SK-N-MC (cell line): Measurements from ENCODE around the gene ETFA.

Source experiments
- DNase-seq: peaks from one replicate; pipeline ENCODE4 v3.0.0-alpha.2; 2011; ENCODE audit warnings: low read depth, low spot score
- H3K27ac ChIP-seq: fragments of 200-600 bp; sonication (generic); 2 replicates; pipeline ENCODE4 v1.5.1; 2016; ENCODE audit warnings: mixed run types
- H3K36me3 ChIP-seq: fragments of 200-600 bp; sonication (generic); 2 replicates; pipeline ENCODE4 v1.6.1; 2017; ENCODE audit warnings: antibody characterized with exemption, low read length, mixed read lengths; ENCODE audit not compliant: insufficient read depth
- H3K4me3 ChIP-seq: fragments of 200-600 bp; sonication (generic); 2 replicates; pipeline ENCODE4 v1.5.1; 2016
- H3K9ac ChIP-seq: fragments of 200-600 bp; sonication (generic); 2 replicates; pipeline ENCODE4 v1.8.0; 2017; ENCODE audit warnings: mixed run types, mixed read lengths; ENCODE audit not compliant: insufficient read length
- H3K9me3 ChIP-seq: fragments of 200-600 bp; sonication (generic); 2 replicates; pipeline ENCODE4 v1.6.1; 2017; ENCODE audit warnings: low read depth, mild to moderate bottlenecking, antibody characterized with exemption, low read length, moderate library complexity, mixed read lengths
- EZH2 ChIP-seq: fragments of 200-600 bp; sonication (generic); IDR thresholded peaks from one replicate; pipeline ENCODE4 v1.6.1; 2017; ENCODE audit warnings: antibody characterized with exemption
- FOXP2 ChIP-seq: optimal IDR thresholded peaks from 2 replicates; pipeline ENCODE3; 2011; ENCODE audit warnings: mild to moderate bottlenecking, moderate library complexity; ENCODE audit not compliant: insufficient read depth; ENCODE audit errors: extremely low read length, control extremely low read depth
- POLR2AphosphoS5 ChIP-seq: IDR thresholded peaks from 2 replicates; pipeline ENCODE4 v1.6.1; 2012; ENCODE audit warnings: mild to moderate bottlenecking, low read depth, low read length, borderline replicate concordance

Gene ETFA

DNA sequence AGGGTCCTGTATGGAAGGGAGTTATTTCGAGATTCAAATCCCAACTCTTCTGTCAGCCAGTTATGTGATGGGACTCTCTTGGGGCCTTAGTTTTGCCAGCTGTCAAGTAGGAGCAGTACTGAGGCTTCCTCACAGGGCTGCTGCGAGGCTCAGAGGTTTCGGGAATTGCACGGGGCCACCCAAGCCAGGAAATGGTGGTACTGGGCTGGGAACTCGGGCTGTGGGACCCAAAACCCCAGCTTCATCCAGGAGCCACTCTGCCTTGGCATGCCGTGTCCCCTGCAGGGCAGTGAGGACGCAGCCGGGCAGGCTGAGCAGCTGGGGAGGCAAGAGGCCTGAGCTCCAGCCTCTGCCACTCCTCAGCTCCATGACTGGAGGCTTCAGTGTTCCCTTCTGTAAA lies 118.6 kb downstream of the ETFA start:
- TF ChIP-seq EZH2 (no peak), POLR2AphosphoS5 (no peak), FOXP2 (no peak)

DNA sequence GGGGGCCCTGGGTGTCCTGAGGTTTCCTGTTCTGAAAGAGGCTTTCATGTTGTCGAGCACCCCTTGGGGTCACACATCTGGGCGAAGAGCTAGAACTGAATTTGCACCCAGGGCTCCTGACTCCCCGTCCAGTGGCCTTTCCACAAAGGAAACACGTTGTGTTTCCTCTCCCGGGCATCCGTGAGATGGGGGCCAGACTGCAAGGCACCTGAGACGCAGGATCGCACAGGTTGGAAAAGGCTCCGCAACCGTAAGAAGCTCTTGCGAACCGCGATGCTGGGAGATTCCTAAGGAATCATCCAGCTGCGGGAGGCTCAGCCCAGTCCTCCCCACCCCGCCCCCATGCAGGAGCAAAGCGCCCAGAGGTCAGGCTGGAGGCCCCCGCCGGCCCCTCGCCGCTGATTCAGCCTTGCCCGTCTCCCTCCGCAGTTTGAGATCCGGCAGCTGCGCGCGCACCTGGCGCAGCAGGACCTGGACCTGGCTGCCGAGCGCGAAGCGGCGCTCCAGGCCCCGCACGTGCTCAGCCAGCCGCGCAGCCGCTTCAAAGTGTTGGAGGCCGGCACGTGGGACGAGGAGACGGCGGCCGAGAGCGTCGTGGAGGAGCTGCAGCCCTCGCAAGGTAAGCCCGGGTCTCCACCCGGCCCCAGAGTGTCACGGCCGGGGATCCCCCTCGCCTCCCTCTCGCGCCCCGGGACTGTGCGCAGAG lies 119.6 kb downstream of the ETFA start:
- no peak overlapping the region for H3K27ac ChIP-seq
- no peak for TF ChIP-seq FOXP2
- TF ChIP-seq EZH2: no peak
- no peak for TF ChIP-seq POLR2AphosphoS5
- no peak overlapping the region for H3K4me3 ChIP-seq
- H3K9ac ChIP-seq: no peak overlapping the region
- DNase-seq: no peak
- no peaks in the 10 kb centered on the region for H3K9me3 ChIP-seq
- H3K36me3 ChIP-seq: no peaks in the 10 kb centered on the region

More for the DNA sequence above, 118.6 kb downstream of the ETFA start:
- no peak for DNase-seq
- Histone ChIP-seq H3K4me3 (no peak overlapping the region), H3K27ac (no peak overlapping the region), H3K9me3 (no peaks in the 10 kb centered on the region), H3K36me3 (no peaks in the 10 kb centered on the region), H3K9ac (no peak overlapping the region)

GRCh38 chr15:76190751-76191538 lies 120.3 kb downstream of the ETFA start:
- Histone ChIP-seq H3K27ac (no peak overlapping the region), H3K36me3 (no peaks in the 10 kb centered on the region), H3K9me3 (no peaks in the 10 kb centered on the region), H3K4me3 (peak overlapping the region; percentile 72), H3K9ac (peak overlapping the region; percentile 32)
- DNase-seq: no peak
- TF ChIP-seq FOXP2: no peak
- no peak for TF ChIP-seq EZH2
- TF ChIP-seq POLR2AphosphoS5: no peak

DNA sequence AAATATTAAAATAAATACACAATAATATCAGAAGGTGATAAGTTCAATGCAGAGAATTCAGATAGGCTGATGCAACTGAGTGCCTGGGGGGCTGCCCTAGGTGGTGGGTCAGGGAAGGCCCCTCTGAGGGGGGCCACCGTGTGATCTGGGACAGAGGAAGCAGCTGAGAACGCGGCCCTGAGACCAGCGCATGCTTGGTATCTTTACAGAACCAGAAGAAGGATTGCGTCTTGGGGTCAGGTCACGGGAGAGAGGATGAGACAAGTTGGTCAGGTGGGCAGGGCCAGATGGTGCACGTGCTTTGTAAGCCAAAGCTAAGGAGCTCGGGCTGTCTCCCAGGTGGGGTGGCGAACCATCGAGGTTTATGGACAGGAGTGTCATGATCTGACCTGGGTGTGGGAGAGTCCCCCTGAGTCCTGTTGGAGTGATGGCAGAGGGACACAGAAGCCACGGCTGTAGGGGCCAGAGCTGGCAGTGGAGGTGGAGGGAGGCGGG lies 121.2 kb downstream of the ETFA start:
- Histone ChIP-seq H3K36me3 (no peaks in the 10 kb centered on the region), H3K9ac (no peak overlapping the region), H3K9me3 (no peaks in the 10 kb centered on the region), H3K27ac (no peak overlapping the region), H3K4me3 (peak overlapping the region; percentile 72)
- TF ChIP-seq POLR2AphosphoS5: no peak
- no peak for TF ChIP-seq EZH2
- TF ChIP-seq FOXP2: no peak
- DNase-seq: no peak

- H3K9ac ChIP-seq: no peak overlapping the region
- no peak overlapping the region for H3K27ac ChIP-seq
- H3K36me3 ChIP-seq: no peaks in the 10 kb centered on the region
- H3K4me3 ChIP-seq: no peak overlapping the region
- TF ChIP-seq POLR2AphosphoS5 (no peak), FOXP2 (no peak), EZH2 (no peak)
- DNase-seq: no peak
- H3K9me3 ChIP-seq: no peaks in the 10 kb centered on the region
These were observed 122.2 kb downstream of the ETFA start for GRCh38 chr15:76189106-76189505.

DNA sequence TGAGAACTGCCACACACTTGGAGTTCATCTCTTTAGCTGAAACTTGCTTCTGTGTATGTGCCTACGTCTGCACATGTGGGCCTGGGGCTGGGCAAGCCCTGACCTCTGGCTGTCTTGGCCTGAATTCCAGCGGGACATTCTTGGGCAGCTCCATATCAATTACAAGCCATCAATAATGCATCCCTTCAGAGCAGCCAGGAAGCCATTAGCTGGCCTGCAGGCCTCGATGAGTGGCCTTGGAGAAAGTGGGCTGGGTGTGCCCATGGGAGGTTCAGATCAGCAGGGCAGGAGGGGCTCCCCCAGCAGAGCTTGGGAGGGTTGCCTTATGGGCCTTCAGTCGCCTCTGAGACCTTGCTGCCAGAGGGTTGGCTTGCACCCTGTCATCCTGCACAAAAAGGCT lies 124.1 kb downstream of the ETFA start:
- H3K36me3 ChIP-seq: no peaks in the 10 kb centered on the region
- no peak for TF ChIP-seq POLR2AphosphoS5
- no peak for TF ChIP-seq FOXP2
- no peak for TF ChIP-seq EZH2
- H3K27ac ChIP-seq: no peak overlapping the region
- H3K9ac ChIP-seq: no peak overlapping the region
- H3K4me3 ChIP-seq: no peak overlapping the region
- DNase-seq: no peak
- H3K9me3 ChIP-seq: no peaks in the 10 kb centered on the region

DNA sequence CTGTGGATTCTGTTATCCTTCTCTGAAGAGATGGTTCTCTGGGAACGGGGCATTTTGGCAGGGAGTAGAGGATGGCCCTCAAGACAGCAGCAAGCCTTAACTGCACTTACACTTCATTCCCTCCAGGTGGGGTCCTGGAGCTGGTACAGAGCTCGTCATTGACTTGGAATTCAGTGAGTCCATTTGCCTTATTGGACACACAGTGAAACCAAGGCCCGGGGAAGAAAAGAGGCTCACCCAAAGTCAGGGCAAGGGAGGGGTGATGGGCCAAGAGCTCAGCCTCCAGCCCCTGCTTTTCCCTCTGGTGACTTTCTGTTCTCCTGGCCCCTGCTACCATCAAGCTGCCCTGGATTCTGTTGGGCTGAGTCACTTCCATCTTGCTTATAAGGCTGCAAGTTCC lies 125.6 kb downstream of the ETFA start:
- no peak overlapping the region for H3K4me3 ChIP-seq
- no peaks in the 10 kb centered on the region for H3K9me3 ChIP-seq
- no peaks in the 10 kb centered on the region for H3K36me3 ChIP-seq
- no peak overlapping the region for H3K9ac ChIP-seq
- TF ChIP-seq EZH2 (no peak), POLR2AphosphoS5 (no peak), FOXP2 (no peak)
- H3K27ac ChIP-seq: no peak overlapping the region
- DNase-seq: peak; percentile 37

DNA sequence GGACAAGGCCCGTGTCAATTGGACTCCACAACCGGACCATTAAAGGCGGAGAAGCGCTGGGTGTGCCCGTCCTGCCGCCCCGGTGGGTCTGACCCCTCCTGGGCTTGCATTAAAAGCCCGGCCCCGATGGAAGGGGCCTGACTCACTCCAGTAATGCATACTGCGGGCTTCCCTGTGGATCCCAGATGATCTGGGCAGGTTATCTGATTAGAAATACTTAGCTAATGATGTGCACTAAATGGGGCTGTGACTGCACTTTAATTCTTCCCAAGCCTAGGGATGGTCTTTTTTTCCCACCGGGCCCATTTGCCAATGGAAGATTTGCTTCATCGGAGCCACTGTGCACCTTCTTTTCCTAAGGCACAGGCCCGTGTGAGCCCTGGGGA lies 126.6 kb downstream of the ETFA start:
- DNase-seq: no peak

More for the DNA sequence above, 126.6 kb downstream of the ETFA start:
- Histone ChIP-seq H3K27ac (no peak overlapping the region), H3K4me3 (no peak overlapping the region), H3K9me3 (no peaks in the 10 kb centered on the region), H3K36me3 (no peaks in the 10 kb centered on the region), H3K9ac (no peak overlapping the region)
- TF ChIP-seq EZH2 (no peak), POLR2AphosphoS5 (no peak), FOXP2 (no peak)
